Prostate gland (tissue), 2 donors: ENCODE measurements around the gene CDC37.

Experiments
- CTCF ChIP-seq, 4 experiments: fragments of 200-600 bp in 2 of 4; fragments of 450-650 bp in 2 of 4; sonication (generic) in 2 of 4; IDR thresholded peaks; 1 replicate in 3 of 4; 2 replicates in 1 of 4; pipeline ENCODE4 v1.5.1; 2016 to 2019; ENCODE audit warnings: antibody characterized with exemption in 4 of 4, mild to moderate bottlenecking in 2 of 4, moderate library complexity in 2 of 4
- POLR2A ChIP-seq: fragments of 450-650 bp; IDR thresholded peaks from one replicate; pipeline ENCODE4 v1.6.1; 2016; ENCODE audit warnings: antibody characterized with exemption, mild to moderate bottlenecking
- POLR2AphosphoS5 ChIP-seq: sonication (generic); formaldehyde crosslinking; IDR thresholded peaks from one replicate; pipeline ENCODE4 v1.6.1; 2017; ENCODE audit warnings: antibody characterized with exemption

GRCh38 chr19:10417541-10418234 lies 14.3 kb upstream of the CDC37 start:
- no peak for TF ChIP-seq CTCF (IDR thresholded peaks at IDR 0.05)
- TF ChIP-seq POLR2A = no peak
- no peak for TF ChIP-seq POLR2AphosphoS5
